ENCODE data around the gene CD109.

Gene CD109

GRCh38 chr6:73739096-73739495 is 43.1 kb downstream of the CD109 start:
- no peak for TF ChIP-seq FOXM1 (IDR thresholded peaks at IDR 0.05; ENCODE audit: borderline replicate concordance, low read depth)
- TF ChIP-seq REST (IDR thresholded peaks at IDR 0.05; ENCODE audit: low read depth) = no peak
- peak; percentile 78 for TF ChIP-seq RAD21 (IDR thresholded peaks at IDR 0.05; ENCODE audit: low read depth)

GRCh38 chr6:73742433-73742832 is 46.4 kb downstream of the CD109 start:
- TF ChIP-seq YY1 (IDR thresholded peaks at IDR 0.05; ENCODE audit: low read depth) = no peak
- no peak for TF ChIP-seq ZBTB7A (IDR thresholded peaks at IDR 0.05; ENCODE audit: low read depth)
- TF ChIP-seq TEAD4 (IDR thresholded peaks at IDR 0.05) = no peak
- no peak for TF ChIP-seq EGR1 (IDR thresholded peaks at IDR 0.05)
- TF ChIP-seq EP300 (IDR thresholded peaks at IDR 0.05; ENCODE audit: borderline replicate concordance) = no peak
- TF ChIP-seq USF1 (IDR thresholded peaks at IDR 0.05) = no peak
- TF ChIP-seq CEBPB (IDR thresholded peaks at IDR 0.05) = no peak
- TF ChIP-seq TCF12 (IDR thresholded peaks at IDR 0.05; ENCODE audit: low read depth) = no peak
- no peak for TF ChIP-seq TAF1 (IDR thresholded peaks at IDR 0.05; ENCODE audit: low read depth)

GRCh38 chr6:73743081-73743480 is 47.1 kb downstream of the CD109 start:
- no peak for TF ChIP-seq YY1 (IDR thresholded peaks at IDR 0.05; ENCODE audit: low read depth)
- TF ChIP-seq TCF12 (IDR thresholded peaks at IDR 0.05; ENCODE audit: low read depth) = no peak
- TF ChIP-seq EGR1 (IDR thresholded peaks at IDR 0.05) = no peak
- no peak for TF ChIP-seq TEAD4 (IDR thresholded peaks at IDR 0.05)
- no peak for TF ChIP-seq MAX (IDR thresholded peaks at IDR 0.05)
- no peak for TF ChIP-seq CEBPB (IDR thresholded peaks at IDR 0.05)
- TF ChIP-seq FOXM1 (IDR thresholded peaks at IDR 0.05; ENCODE audit: borderline replicate concordance, low read depth) = no peak
- no peak for TF ChIP-seq TAF1 (IDR thresholded peaks at IDR 0.05; ENCODE audit: low read depth)

- TF ChIP-seq REST (IDR thresholded peaks at IDR 0.05; ENCODE audit: low read depth) (no peak), NFIC (IDR thresholded peaks at IDR 0.05) (no peak), FOXM1 (IDR thresholded peaks at IDR 0.05; ENCODE audit: borderline replicate concordance, low read depth) (no peak), MAX (IDR thresholded peaks at IDR 0.05) (no peak), ZBTB7A (IDR thresholded peaks at IDR 0.05; ENCODE audit: low read depth) (no peak), RAD21 (IDR thresholded peaks at IDR 0.05; ENCODE audit: low read depth) (no peak), CEBPB (IDR thresholded peaks at IDR 0.05) (no peak), TEAD4 (IDR thresholded peaks at IDR 0.05) (no peak), TAF1 (IDR thresholded peaks at IDR 0.05; ENCODE audit: low read depth) (no peak), CREB1 (IDR thresholded peaks at IDR 0.05; ENCODE audit: low read depth) (no peak), USF1 (IDR thresholded peaks at IDR 0.05) (no peak), EP300 (IDR thresholded peaks at IDR 0.05; ENCODE audit: borderline replicate concordance) (no peak), EGR1 (IDR thresholded peaks at IDR 0.05) (no peak)
These were observed 47.6 kb downstream of the CD109 start for GRCh38 chr6:73743556-73743955.

- TF ChIP-seq ZBTB7A (IDR thresholded peaks at IDR 0.05; ENCODE audit: low read depth) = no peak
- no peak for TF ChIP-seq TAF1 (IDR thresholded peaks at IDR 0.05; ENCODE audit: low read depth)
- no peak for TF ChIP-seq RAD21 (IDR thresholded peaks at IDR 0.05; ENCODE audit: low read depth)
- no peak for TF ChIP-seq EP300 (IDR thresholded peaks at IDR 0.05; ENCODE audit: borderline replicate concordance)
- TF ChIP-seq USF1 (IDR thresholded peaks at IDR 0.05) = no peak
- TF ChIP-seq REST (IDR thresholded peaks at IDR 0.05; ENCODE audit: low read depth) = no peak
- no peak for TF ChIP-seq YY1 (IDR thresholded peaks at IDR 0.05; ENCODE audit: low read depth)
- TF ChIP-seq EGR1 (IDR thresholded peaks at IDR 0.05) = no peak
- TF ChIP-seq FOXM1 (IDR thresholded peaks at IDR 0.05; ENCODE audit: borderline replicate concordance, low read depth) = no peak
- TF ChIP-seq CREB1 (IDR thresholded peaks at IDR 0.05; ENCODE audit: low read depth) = no peak
- no peak for TF ChIP-seq CEBPB (IDR thresholded peaks at IDR 0.05)
- TF ChIP-seq MAX (IDR thresholded peaks at IDR 0.05) = no peak
These were observed 50.8 kb downstream of the CD109 start for GRCh38 chr6:73746787-73747186.

All from Ishikawa (cell line).